ENCODE data around the gene TEX53.

Gene TEX53

GRCh38 chr9:114627553-114627952 lies 30.1 kb downstream of the TEX53 start:
- H3F3A ChIP-seq (ENCODE audit: insufficient read depth, low read length): no peaks in the 10 kb centered on the region
- H3K79me2 ChIP-seq (ENCODE audit: low read length): peaks cover 69% of the 10 kb centered on the region
- no peak overlapping the region for H3K4me2 ChIP-seq (ENCODE audit: low read depth, low read length)
- H3K27ac ChIP-seq (ENCODE audit: low read length): no peak overlapping the region
- H3K9me3 ChIP-seq (replicated peaks; ENCODE audit: insufficient read depth, low read length): no peaks in the 10 kb centered on the region
- no peaks in the 10 kb centered on the region for H3K27me3 ChIP-seq (replicated peaks; ENCODE audit: insufficient read depth, low read length)
- H3K9me2 ChIP-seq (replicated peaks; ENCODE audit: insufficient read depth, low read length): no peaks in the 10 kb centered on the region
- no peak overlapping the region for H3K4me3 ChIP-seq (ENCODE audit: low read length)
- TF ChIP-seq EZH2phosphoT487 (IDR thresholded peaks at IDR 0.05; ENCODE audit: low read length): no peak
- TF ChIP-seq CTCF (IDR thresholded peaks at IDR 0.05; ENCODE audit: low read length): no peak
- H3K4me1 ChIP-seq (ENCODE audit: low read length): no peaks in the 10 kb centered on the region
- H3K9ac ChIP-seq (ENCODE audit: low read length): no peak overlapping the region
- no peak overlapping the region for H2AFZ ChIP-seq (ENCODE audit: low read length)
- DNase-seq: no peak
- H3K36me3 ChIP-seq (replicated peaks; ENCODE audit: insufficient read depth, low read length): peaks cover 15% of the 10 kb centered on the region
- no peaks in the 10 kb centered on the region for H4K20me1 ChIP-seq (ENCODE audit: insufficient read depth, low read length)

GRCh38 chr9:114626415-114627020 lies 31.1 kb downstream of the TEX53 start:
- no peak overlapping the region for H3K9ac ChIP-seq (ENCODE audit: low read length)
- no peak overlapping the region for H2AFZ ChIP-seq (ENCODE audit: low read length)
- H3K9me2 ChIP-seq (replicated peaks; ENCODE audit: insufficient read depth, low read length): no peaks in the 10 kb centered on the region
- no peak for TF ChIP-seq CTCF (IDR thresholded peaks at IDR 0.05; ENCODE audit: low read length)
- TF ChIP-seq EZH2phosphoT487 (IDR thresholded peaks at IDR 0.05; ENCODE audit: low read length): no peak
- TF ChIP-seq EZH2 (optimal IDR thresholded peaks at IDR 0.05; ENCODE audit: low read depth, low read length): no peak
- H3K79me2 ChIP-seq (ENCODE audit: low read length): peaks cover 76% of the 10 kb centered on the region
- H3F3A ChIP-seq (ENCODE audit: insufficient read depth, low read length): no peaks in the 10 kb centered on the region
- DNase-seq: no peak
- peaks cover 18% of the 10 kb centered on the region for H3K36me3 ChIP-seq (replicated peaks; ENCODE audit: insufficient read depth, low read length)
- H3K4me3 ChIP-seq (ENCODE audit: low read length): no peak overlapping the region
- no peaks in the 10 kb centered on the region for H3K27me3 ChIP-seq (replicated peaks; ENCODE audit: insufficient read depth, low read length)
- H3K4me2 ChIP-seq (ENCODE audit: low read depth, low read length): no peak overlapping the region
- H3K27ac ChIP-seq (ENCODE audit: low read length): no peak overlapping the region
- H3K9me3 ChIP-seq (replicated peaks; ENCODE audit: insufficient read depth, low read length): no peaks in the 10 kb centered on the region
- no peaks in the 10 kb centered on the region for H4K20me1 ChIP-seq (ENCODE audit: insufficient read depth, low read length)
- no peaks in the 10 kb centered on the region for H3K4me1 ChIP-seq (ENCODE audit: low read length)

- no peak overlapping the region for H2AFZ ChIP-seq (ENCODE audit: low read length)
- peaks cover 21% of the 10 kb centered on the region for H3K36me3 ChIP-seq (replicated peaks; ENCODE audit: insufficient read depth, low read length)
- no peak for DNase-seq
- no peaks in the 10 kb centered on the region for H3K9me2 ChIP-seq (replicated peaks; ENCODE audit: insufficient read depth, low read length)
- H3K4me3 ChIP-seq (ENCODE audit: low read length): no peak overlapping the region
- H3K27ac ChIP-seq (ENCODE audit: low read length): no peak overlapping the region
- no peak overlapping the region for H3K9ac ChIP-seq (ENCODE audit: low read length)
- peaks cover 78% of the 10 kb centered on the region for H3K79me2 ChIP-seq (ENCODE audit: low read length)
- TF ChIP-seq CTCF (IDR thresholded peaks at IDR 0.05; ENCODE audit: low read length) (no peak), EZH2 (optimal IDR thresholded peaks at IDR 0.05; ENCODE audit: low read depth, low read length) (no peak), EZH2phosphoT487 (IDR thresholded peaks at IDR 0.05; ENCODE audit: low read length) (no peak)
- H3K4me1 ChIP-seq (ENCODE audit: low read length): peaks cover under 1% of the 10 kb centered on the region; the same call in 1 of the 2 replicates
- H3K27me3 ChIP-seq (replicated peaks; ENCODE audit: insufficient read depth, low read length): no peaks in the 10 kb centered on the region
- no peak overlapping the region for H3K4me2 ChIP-seq (ENCODE audit: low read depth, low read length)
- no peaks in the 10 kb centered on the region for H3F3A ChIP-seq (ENCODE audit: insufficient read depth, low read length)
- no peaks in the 10 kb centered on the region for H4K20me1 ChIP-seq (ENCODE audit: insufficient read depth, low read length)
- H3K9me3 ChIP-seq (replicated peaks; ENCODE audit: insufficient read depth, low read length): no peaks in the 10 kb centered on the region
Observed at GRCh38 chr9:114624677-114625076, 32.9 kb downstream of the TEX53 start.
